Measurements from ENCODE around the gene STEAP1.

- TF ChIP-seq CTCF (conservative IDR thresholded peaks at IDR 0.05; ENCODE audit: low read depth, low read length) (no peak), EZH2phosphoT487 (IDR thresholded peaks at IDR 0.05; ENCODE audit: borderline replicate concordance, low read length) (no peak)
Measured at GRCh38 chr7:90191648-90192047, 37.4 kb downstream of the STEAP1 start.

All from PC-3 (cell line).